GM12878 (cell line): ENCODE results near the gene CD84. TPM values are rescaled to one million over a fixed set of nuclear protein-coding genes. Genes with fewer than 3 reads are reported as not detected.

Experiments used
- ATAC-seq: fragments of 200-7000 bp; cut with Tn5 transposase; 3 replicates; pipeline ENCODE4 v1.9.1; 2020; ENCODE audit warnings: mild to moderate bottlenecking, moderate library complexity
- BruUV-seq: library from RNA; stranded (reverse); fragments of 400-500 nt; replicated peaks from 2 replicates; lab custom pipeline; 2021; lab: Mats Ljungman, UMichigan
- CTCF ChIA-PET: fragments of 300-600 bp; sonication (Branson Sonifier 250); formaldehyde crosslinking; extraction: SDS; loops from one replicate; lab custom pipeline; 2021; ENCODE audit warnings: inconsistent platforms; lab: Yijun Ruan, JAX
- POLR2A ChIA-PET: fragments of 350-600 bp; formaldehyde crosslinking; extraction: SDS; loops from one replicate; lab custom pipeline; 2021; ENCODE audit warnings: inconsistent platforms; lab: Charles Lee
- RAD21 ChIA-PET: fragments of 300-600 bp; sonication (Branson Sonifier 250); formaldehyde crosslinking; loops from one replicate; lab custom pipeline; 2023; ENCODE audit warnings: antibody characterized with exemption; ENCODE audit not compliant: unreplicated experiment; lab: Charles Lee
- SMC1A ChIA-PET: fragments of 300-600 bp; sonication (Branson Sonifier 250); formaldehyde crosslinking; loops from one replicate; lab custom pipeline; 2023; ENCODE audit not compliant: unreplicated experiment, uncharacterized antibody; lab: Charles Lee
- DNase-seq: peaks from one replicate; pipeline ENCODE4 v3.0.0-alpha.2; 2011; ENCODE audit warnings: low read depth, low spot score
- FAIRE-seq: peaks from 3 replicates; lab custom pipeline; 2011; peaks lifted over from hg19 to GRCh38; lab: Jason Lieb, UNC
- H2AFZ ChIP-seq: 2 replicates; pipeline ENCODE4 v1.6.0; 2011; ENCODE audit warnings: low read depth, low read length, control low read depth; ENCODE audit not compliant: control insufficient read depth
- H3K27ac ChIP-seq: 2 replicates; pipeline ENCODE4 v1.5.1; 2011; ENCODE audit warnings: control low read depth; ENCODE audit not compliant: control insufficient read depth, insufficient read depth
- H3K27me3 ChIP-seq, 2 experiments: replicated peaks in 1 of 2; 2 replicates each; pipeline versions ENCODE4 v1.6.0 to v1.6.1; 2011; ENCODE audit warnings: low read length in 1 of 2; ENCODE audit not compliant: control insufficient read depth in 2 of 2, insufficient read depth in 2 of 2
- H3K36me3 ChIP-seq, 2 experiments: 2 replicates each; pipeline ENCODE4 v1.5.1; 2011; ENCODE audit warnings: low read length in 1 of 2; ENCODE audit not compliant: control insufficient read depth in 2 of 2, insufficient read depth in 2 of 2
- H3K4me1 ChIP-seq: 2 replicates; pipeline ENCODE4 v1.6.1; 2011; ENCODE audit warnings: mild to moderate bottlenecking, low read length, moderate library complexity, mixed read lengths; ENCODE audit not compliant: control insufficient read depth, insufficient read depth
- H3K4me2 ChIP-seq: 2 replicates; pipeline ENCODE4 v1.6.0; 2011; ENCODE audit warnings: control low read depth; ENCODE audit not compliant: control insufficient read depth, insufficient read depth
- H3K4me3 ChIP-seq: fragments of 200-600 bp; sonication (generic); 2 replicates; pipeline ENCODE4 v1.5.1; 2016
- H3K79me2 ChIP-seq: 2 replicates; pipeline ENCODE4 v1.6.0; 2011; ENCODE audit warnings: low read length; ENCODE audit not compliant: control insufficient read depth, insufficient read depth
- H3K9ac ChIP-seq: 2 replicates; pipeline ENCODE4 v1.8.0; 2011; ENCODE audit warnings: low read length, control low read depth, mixed read lengths; ENCODE audit not compliant: control insufficient read depth, insufficient read depth
- H3K9me3 ChIP-seq: replicated peaks from 3 replicates; pipeline ENCODE4 v1.5.1; 2011; ENCODE audit warnings: mild to moderate bottlenecking, low read length; ENCODE audit not compliant: control insufficient read depth, insufficient read depth
- H4K20me1 ChIP-seq: 2 replicates; pipeline ENCODE4 v1.6.0; 2011; ENCODE audit not compliant: control insufficient read depth, insufficient read depth
- CREM ChIP-seq: IDR thresholded peaks from 2 replicates; pipeline ENCODE4 v1.6.1; 2014; ENCODE audit warnings: antibody characterized with exemption, low read depth
- CTCF ChIP-seq, 3 experiments: IDR thresholded peaks in 2 of 3; conservative IDR thresholded peaks in 1 of 3; 2 replicates each; pipeline ENCODE4 v1.5.1; 2011; ENCODE audit warnings: low read depth in 3 of 3, low read length in 3 of 3, mild to moderate bottlenecking in 3 of 3, control low read depth in 2 of 3, moderate library complexity in 2 of 3, inconsistent platforms in 1 of 3, mixed read lengths in 1 of 3; ENCODE audit not compliant: control insufficient read depth in 2 of 3, insufficient read depth in 1 of 3; ENCODE audit errors: extremely low read depth in 1 of 3
- HCFC1 ChIP-seq: fragments of 150-350 bp; IDR thresholded peaks from 2 replicates; pipeline ENCODE4 v1.6.1; 2014; ENCODE audit warnings: low read length
- HDAC2 ChIP-seq: fragments of 200-600 bp; sonication (generic); IDR thresholded peaks from 2 replicates; pipeline ENCODE4 v1.6.1; 2017
- HDAC6 ChIP-seq: fragments of 200-600 bp; sonication (generic); IDR thresholded peaks from one replicate; pipeline ENCODE4 v1.8.0; 2017; ENCODE audit warnings: antibody characterized with exemption; ENCODE audit not compliant: unreplicated experiment
- HSF1 ChIP-seq: fragments of 150-350 bp; IDR thresholded peaks from 2 replicates; pipeline ENCODE4 v1.6.1; 2014; ENCODE audit warnings: mild to moderate bottlenecking, low read depth, low read length
- IKZF2 ChIP-seq, 2 experiments: fragments of 450-650 bp; IDR thresholded peaks; 2 replicates each; pipeline ENCODE4 v1.6.1; 2017; ENCODE audit warnings: mild to moderate bottlenecking in 2 of 2, moderate library complexity in 2 of 2
- IRF3 ChIP-seq: fragments of 450-650 bp; IDR thresholded peaks from 2 replicates; pipeline ENCODE4 v1.6.1; 2014; ENCODE audit warnings: mild to moderate bottlenecking
- KLF5 ChIP-seq: fragments of 450-650 bp; IDR thresholded peaks from 2 replicates; pipeline ENCODE4 v1.6.1; 2014; ENCODE audit warnings: mild to moderate bottlenecking; ENCODE audit not compliant: partially characterized antibody
- MEF2A ChIP-seq: IDR thresholded peaks from 2 replicates; pipeline ENCODE4 v1.6.1; 2011; ENCODE audit warnings: low read depth, mild to moderate bottlenecking, low read length, moderate library complexity; ENCODE audit not compliant: insufficient read depth
- MXI1 ChIP-seq: fragments of 150-350 bp; IDR thresholded peaks from 2 replicates; pipeline ENCODE4 v1.6.1; 2011; ENCODE audit warnings: low read depth, mild to moderate bottlenecking, inconsistent platforms, low read length, improper control_type of control experiment
- NFIC ChIP-seq: IDR thresholded peaks from 2 replicates; pipeline ENCODE4 v1.6.1; 2012; ENCODE audit warnings: low read depth, mild to moderate bottlenecking, inconsistent platforms, low read length, moderate library complexity
- NR2C2 ChIP-seq: IDR thresholded peaks from 2 replicates; pipeline ENCODE4 v1.6.1; 2011; ENCODE audit warnings: borderline replicate concordance, low read depth; ENCODE audit not compliant: control insufficient read depth, insufficient read length
- RAD21 ChIP-seq: IDR thresholded peaks from 2 replicates; pipeline ENCODE4 v1.6.1; 2011; ENCODE audit warnings: mild to moderate bottlenecking, low read depth, low read length, moderate library complexity; ENCODE audit not compliant: insufficient read depth
- SMAD5 ChIP-seq: IDR thresholded peaks from 2 replicates; pipeline ENCODE4 v1.6.1; 2016; ENCODE audit warnings: antibody characterized with exemption, low read depth
- SREBF1 ChIP-seq: IDR thresholded peaks from 2 replicates; pipeline ENCODE4 v1.6.1; 2012; ENCODE audit warnings: mild to moderate bottlenecking, low read length
- SREBF2 ChIP-seq: IDR thresholded peaks from 2 replicates; pipeline ENCODE4 v1.6.1; 2012; ENCODE audit warnings: mild to moderate bottlenecking, low read length
- WGBS: methylation state at CpG from one replicate; pipeline ENCODE4 v1.1.6; 2016; ENCODE audit warnings: low lambda C conversion rate; ENCODE audit not compliant: insufficient replicate concordance, insufficient coverage; ENCODE audit errors: missing lambda C conversion rate; 5-methylcytosine and 5-hydroxymethylcytosine counted together
- in situ Hi-C: fragments of 300-500 bp; cut with MboI; formaldehyde crosslinking; loops from 9 replicates; pipeline ENCODE4 v1.14.3; 2018; ENCODE audit warnings: mixed read lengths
- intact Hi-C: fragments of 100-400 bp; cut with micrococcal nuclease; formaldehyde crosslinking; loops from one replicate; pipeline ENCODE4 v1.14.2; 2022; ENCODE audit not compliant: unreplicated experiment
- polyA plus RNA-seq, 11 experiments: library from polyadenylated mRNA; depleted of rRNA in 4 of 11; unstranded in 6 of 11; stranded (reverse) in 5 of 11; fragments of >200 nt; fragmentation: Nextera tagmentation in 4 of 11; fragmentation: Illumina TruSeq in 1 of 11; extraction: Ambion mirVana in 4 of 11; extraction: Trizol in 1 of 11; gene quantifications; 1 replicate in 1 of 11; 2 replicates in 10 of 11; pipeline versions ENCODE4 v1.2.1 to v1.2.3, GENCODE V29; 2011 to 2016; ENCODE audit warnings: inconsistent platforms in 2 of 11, missing spikeins in 2 of 11, low read depth in 1 of 11
- total RNA-seq, 4 experiments: library from RNA; depleted of rRNA in 3 of 4; stranded (reverse); fragments of >200 nt in 3 of 4; fragmentation: Illumina TruSeq in 1 of 4; extraction: Trizol in 1 of 4; gene quantifications; 2 replicates each; pipeline versions ENCODE4 v1.2.1 to v1.2.3, GENCODE V29; 2013 to 2021

CD84 gene
- total and polyA plus RNA-seq, 10 of the 15 experiments (the other 5 are each of a cell fraction or from before 2014, with no cell fraction given) = 3.4 to 20.3 (median 11.7) TPM

- TF ChIP-seq MEF2A (peak; percentile 55; the same call in 1 of the 2 replicates), CTCF (IDR thresholded peaks at IDR 0.05 in 2 of 3, conservative IDR thresholded peaks at IDR 0.05 in 1 of 3; ENCODE audit: control insufficient read depth in 2 of 3, extremely low read depth in 1 of 3, insufficient read depth in 1 of 3, low read depth in 3 of 3, low read length in 3 of 3) (no peak), HCFC1 (no peak), CREM (no peak), HDAC6 (no peak), IKZF2 (IDR thresholded peaks at IDR 0.05) (peak; percentile 62 to 65; a peak in 3 of 4 replicates), HDAC2 (no peak), SREBF2 (no peak), KLF5 (no peak), MXI1 (no peak)
- TF ChIP-seq, all 136 proteins: peak for 36
These were observed 46.6 kb upstream of the CD84 start (continued) for GRCh38 chr1:160625725-160626498.

GRCh38 chr1:160625321-160625720, 46.0 kb upstream of the CD84 start:
- intact Hi-C loops = no loop called here
- H2AFZ ChIP-seq = no peak overlapping the region
- H3K4me1 ChIP-seq = peaks cover 82% of the 10 kb centered on the region
- no peak for TF ChIP-seq IRF3
- no peak for TF ChIP-seq NFIC
- TF ChIP-seq SMAD5 = no peak
- no peak for TF ChIP-seq SREBF1
- TF ChIP-seq HSF1 = no peak
- TF ChIP-seq NR2C2 = no peak
- no peak for TF ChIP-seq RAD21
- TF ChIP-seq CREM = no peak

More at GRCh38 chr1:160625321-160625720, 46.0 kb upstream of the CD84 start:
- 0% methylated on average over 1 of the region's 1 CpG for WGBS
- CTCF ChIA-PET = interaction anchor here (1.5 to 2.8 kb wide), 4 partner anchors 16 to 85 kb away, joined by 4 to 14 read pairs (median 6); partner anchors contain the start of gene SLAMF1
- Histone ChIP-seq H3K27me3 (no peaks in the 10 kb centered on the region), H3K27ac (peak overlapping the region; percentile 92), H3K4me2 (peak overlapping the region; percentile 66), H3K9ac (peak overlapping the region; percentile 51), H3K4me3 (peak overlapping the region; percentile 26; the same call in 1 of the 2 replicates), H3K36me3 (peaks cover 12 to 17% of the 10 kb centered on the region in 2 experiments), H3K9me3 (no peaks in the 10 kb centered on the region), H4K20me1 (no peaks in the 10 kb centered on the region), H3K79me2 (peaks cover 72% of the 10 kb centered on the region)
- BruUV-seq = TSS peak; percentile 0
- RAD21 ChIA-PET = interaction anchor here (0.5 to 15.7 kb wide), 6 partner anchors 15 to 102 kb away, joined by 3 to 194 read pairs (median 25); partner anchors contain the start of gene SLAMF1
- POLR2A ChIA-PET = interaction anchor here (0.7 to 6.0 kb wide), 6 partner anchors 10 to 116 kb away, joined by 4 to 68 read pairs (median 8); partner anchors contain the start of gene SLAMF1
- in situ Hi-C loops = no loop called here
- DNase-seq (no peak), ATAC-seq (no peak), FAIRE-seq (no peak)
- SMC1A ChIA-PET = interaction anchor here (1.1 to 17.6 kb wide), 10 partner anchors 12 to 195 kb away, joined by 3 to 259 read pairs (median 4); partner anchors contain the start of genes SLAMF1 and SLAMF7
